ENCODE results near the gene GHR. TPM values are rescaled to one million over a fixed set of nuclear protein-coding genes. Genes with fewer than 3 reads are reported as not detected.

GHR gene
- total RNA-seq, 1 experiment from 2014 or later, result 0.05 TPM

- Histone ChIP-seq H3K27me3 (replicated peaks) (no peaks in the 10 kb centered on the region), H3K27ac (no peak overlapping the region), H3K4me3 (no peak overlapping the region), H3K36me3 (no peaks in the 10 kb centered on the region), H3K9me3 (replicated peaks) (no peaks in the 10 kb centered on the region), H3K4me1 (replicated peaks) (no peaks in the 10 kb centered on the region)
- no peak for DNase-seq (ENCODE audit: low read depth in 1 of 2, low spot score in 2 of 2)
Measured at GRCh38 chr5:42487821-42488220, 64.6 kb downstream of the GHR start.

GRCh38 chr5:42490831-42491230 lies 67.6 kb downstream of the GHR start:
- Histone ChIP-seq H3K36me3 (no peaks in the 10 kb centered on the region), H3K9me3 (replicated peaks) (no peaks in the 10 kb centered on the region), H3K27ac (no peak overlapping the region), H3K27me3 (replicated peaks) (no peaks in the 10 kb centered on the region), H3K4me3 (no peak overlapping the region), H3K4me1 (replicated peaks) (no peaks in the 10 kb centered on the region)
- DNase-seq (ENCODE audit: low read depth in 1 of 2, low spot score in 2 of 2), result no peak

- DNase-seq (ENCODE audit: low read depth in 1 of 2, low spot score in 2 of 2), result no peak
- Histone ChIP-seq H3K4me1 (replicated peaks) (no peaks in the 10 kb centered on the region), H3K27ac (no peak overlapping the region), H3K9me3 (replicated peaks) (no peaks in the 10 kb centered on the region), H3K36me3 (no peaks in the 10 kb centered on the region), H3K4me3 (no peak overlapping the region), H3K27me3 (replicated peaks) (no peaks in the 10 kb centered on the region)
Measured at GRCh38 chr5:42491699-42492098, 68.5 kb downstream of the GHR start.

GRCh38 chr5:42492974-42493373 lies 69.7 kb downstream of the GHR start:
- no peak for DNase-seq (ENCODE audit: low read depth in 1 of 2, low spot score in 2 of 2)
- Histone ChIP-seq H3K36me3 (no peaks in the 10 kb centered on the region), H3K4me1 (replicated peaks) (no peaks in the 10 kb centered on the region), H3K27ac (no peak overlapping the region), H3K27me3 (replicated peaks) (no peaks in the 10 kb centered on the region), H3K4me3 (no peak overlapping the region), H3K9me3 (replicated peaks) (no peaks in the 10 kb centered on the region)

GRCh38 chr5:42494414-42494813 lies 71.2 kb downstream of the GHR start:
- Histone ChIP-seq H3K27ac (no peak overlapping the region), H3K36me3 (no peaks in the 10 kb centered on the region), H3K27me3 (replicated peaks) (no peaks in the 10 kb centered on the region), H3K4me3 (no peak overlapping the region), H3K4me1 (replicated peaks) (no peaks in the 10 kb centered on the region), H3K9me3 (replicated peaks) (no peaks in the 10 kb centered on the region)
- no peak for DNase-seq (ENCODE audit: low read depth in 1 of 2, low spot score in 2 of 2)

- no peaks in the 10 kb centered on the region for H3K27me3 ChIP-seq (replicated peaks)
- H3K4me3 ChIP-seq, result no peak overlapping the region
- no peaks in the 10 kb centered on the region for H3K36me3 ChIP-seq
- DNase-seq (ENCODE audit: low read depth in 1 of 2, low spot score in 2 of 2), result no peak
- H3K9me3 ChIP-seq (replicated peaks), result no peaks in the 10 kb centered on the region
- H3K27ac ChIP-seq, result no peak overlapping the region
- H3K4me1 ChIP-seq (replicated peaks), result no peaks in the 10 kb centered on the region
Measured at GRCh38 chr5:42495914-42496313, 72.7 kb downstream of the GHR start.

GRCh38 chr5:42496397-42497156 lies 73.3 kb downstream of the GHR start:
- no peaks in the 10 kb centered on the region for H3K36me3 ChIP-seq
- no peaks in the 10 kb centered on the region for H3K27me3 ChIP-seq (replicated peaks)
- no peak overlapping the region for H3K27ac ChIP-seq
- no peaks in the 10 kb centered on the region for H3K4me1 ChIP-seq (replicated peaks)
- no peak for DNase-seq (ENCODE audit: low read depth in 1 of 2, low spot score in 2 of 2)
- no peak overlapping the region for H3K4me3 ChIP-seq
- H3K9me3 ChIP-seq (replicated peaks), result no peaks in the 10 kb centered on the region

- Histone ChIP-seq H3K9me3 (replicated peaks) (no peaks in the 10 kb centered on the region), H3K4me3 (no peak overlapping the region), H3K4me1 (replicated peaks) (no peaks in the 10 kb centered on the region), H3K27me3 (replicated peaks) (no peaks in the 10 kb centered on the region), H3K36me3 (no peaks in the 10 kb centered on the region), H3K27ac (no peak overlapping the region)
- no peak for DNase-seq (ENCODE audit: low read depth in 1 of 2, low spot score in 2 of 2)
Measured at GRCh38 chr5:42498000-42498399, 74.8 kb downstream of the GHR start.

- no peak overlapping the region for H3K4me3 ChIP-seq
- no peaks in the 10 kb centered on the region for H3K36me3 ChIP-seq
- H3K27me3 ChIP-seq (replicated peaks), result no peaks in the 10 kb centered on the region
- H3K27ac ChIP-seq, result no peak overlapping the region
- DNase-seq (ENCODE audit: low read depth in 1 of 2, low spot score in 2 of 2), result no peak
- no peaks in the 10 kb centered on the region for H3K4me1 ChIP-seq (replicated peaks)
- no peaks in the 10 kb centered on the region for H3K9me3 ChIP-seq (replicated peaks)
Measured at GRCh38 chr5:42499016-42499415, 75.8 kb downstream of the GHR start.

- no peak overlapping the region for H3K4me3 ChIP-seq
- no peaks in the 10 kb centered on the region for H3K27me3 ChIP-seq (replicated peaks)
- no peaks in the 10 kb centered on the region for H3K9me3 ChIP-seq (replicated peaks)
- H3K27ac ChIP-seq, result no peak overlapping the region
- H3K4me1 ChIP-seq (replicated peaks), result no peaks in the 10 kb centered on the region
- H3K36me3 ChIP-seq, result no peaks in the 10 kb centered on the region
- no peak for DNase-seq (ENCODE audit: low read depth in 1 of 2, low spot score in 2 of 2)
Measured at GRCh38 chr5:42500003-42500599, 76.9 kb downstream of the GHR start.

- Histone ChIP-seq H3K27me3 (replicated peaks) (no peaks in the 10 kb centered on the region), H3K36me3 (no peaks in the 10 kb centered on the region), H3K9me3 (replicated peaks) (no peaks in the 10 kb centered on the region), H3K4me3 (no peak overlapping the region), H3K27ac (no peak overlapping the region), H3K4me1 (replicated peaks) (no peaks in the 10 kb centered on the region)
- no peak for DNase-seq (ENCODE audit: low read depth in 1 of 2, low spot score in 2 of 2)
Measured at GRCh38 chr5:42502613-42503470, 79.6 kb downstream of the GHR start.

- no peak for DNase-seq (ENCODE audit: low read depth in 1 of 2, low spot score in 2 of 2)
- H3K9me3 ChIP-seq (replicated peaks), result no peaks in the 10 kb centered on the region
- H3K27me3 ChIP-seq (replicated peaks), result no peaks in the 10 kb centered on the region
- H3K36me3 ChIP-seq, result no peaks in the 10 kb centered on the region
- H3K4me1 ChIP-seq (replicated peaks), result no peaks in the 10 kb centered on the region
- H3K27ac ChIP-seq, result no peak overlapping the region
- H3K4me3 ChIP-seq, result no peak overlapping the region
Measured at GRCh38 chr5:42506662-42507061, 83.4 kb downstream of the GHR start.

- Histone ChIP-seq H3K9me3 (replicated peaks) (no peaks in the 10 kb centered on the region), H3K27ac (no peak overlapping the region), H3K36me3 (no peaks in the 10 kb centered on the region), H3K4me3 (no peak overlapping the region), H3K4me1 (replicated peaks) (no peaks in the 10 kb centered on the region), H3K27me3 (replicated peaks) (no peaks in the 10 kb centered on the region)
- DNase-seq (ENCODE audit: low read depth in 1 of 2, low spot score in 2 of 2), result no peak
Measured at GRCh38 chr5:42507451-42508097, 84.3 kb downstream of the GHR start.

GRCh38 chr5:42513246-42513645 lies 90.0 kb downstream of the GHR start:
- H3K9me3 ChIP-seq (replicated peaks), result no peaks in the 10 kb centered on the region
- no peak for DNase-seq (ENCODE audit: low read depth in 1 of 2, low spot score in 2 of 2)
- H3K27ac ChIP-seq, result no peak overlapping the region
- no peaks in the 10 kb centered on the region for H3K27me3 ChIP-seq (replicated peaks)
- H3K36me3 ChIP-seq, result no peaks in the 10 kb centered on the region
- no peak overlapping the region for H3K4me3 ChIP-seq
- no peaks in the 10 kb centered on the region for H3K4me1 ChIP-seq (replicated peaks)
